8988T (cell line): ENCODE measurements around the gene EFS.
"Not testable (repeated sequence)": the region's sequence is repeated elsewhere in the genome, so short reads cannot be mapped to it uniquely, and the experiment has no call there.

Experiments used
- DNase-seq: peaks from one replicate; pipeline ENCODE4 v3.0.0; 2011

EFS gene

GRCh38 chr14:23365036-23365731 lies at the start of gene EFS:
Gene EFS, minus strand, starts transcription at chr14:23365172. Its CDS starts 147 bp downstream, at chr14:23365025.
- no peak for DNase-seq

DNA sequence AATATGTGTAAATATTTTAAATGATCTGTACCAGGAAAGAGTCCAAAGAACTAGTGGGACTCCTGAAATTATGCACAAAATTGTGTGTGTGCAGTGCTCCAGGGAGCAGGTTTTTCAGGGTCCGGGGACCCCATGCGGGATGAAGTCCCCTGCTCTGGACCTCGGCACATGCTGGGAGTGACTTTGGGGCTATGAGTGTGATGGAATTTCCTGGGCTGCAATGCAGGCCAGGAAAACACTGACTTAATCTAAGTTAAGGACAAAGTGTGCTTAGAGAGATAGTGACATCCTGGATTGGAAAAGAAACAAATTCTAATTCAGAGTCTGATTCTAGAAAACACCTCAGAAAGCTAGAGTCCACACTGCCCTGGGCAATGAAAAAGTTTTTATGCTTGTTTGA lies 49.3 kb upstream of the EFS start:
- no peak for DNase-seq

DNA sequence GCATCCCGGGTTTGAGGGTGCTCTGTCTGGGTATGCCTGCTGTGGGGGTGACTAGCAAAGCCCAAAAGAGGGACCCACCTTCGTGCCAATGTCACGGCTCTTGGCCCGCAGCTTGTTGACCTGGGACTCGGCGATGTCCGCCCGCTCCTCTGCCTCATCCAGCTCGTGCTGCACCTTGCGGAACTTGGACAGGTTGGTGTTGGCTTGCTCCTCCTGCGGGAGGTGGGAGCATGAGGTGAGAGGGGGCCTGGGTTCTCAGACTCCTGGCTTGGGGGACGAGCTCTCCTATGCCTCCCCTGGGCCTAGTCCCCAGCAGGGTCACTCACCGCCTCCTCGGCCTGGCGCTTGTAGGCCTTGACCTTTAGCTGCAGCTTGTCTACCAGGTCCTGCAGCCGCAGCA lies 48.7 kb upstream of the EFS start:
- DNase-seq: no peak

DNA sequence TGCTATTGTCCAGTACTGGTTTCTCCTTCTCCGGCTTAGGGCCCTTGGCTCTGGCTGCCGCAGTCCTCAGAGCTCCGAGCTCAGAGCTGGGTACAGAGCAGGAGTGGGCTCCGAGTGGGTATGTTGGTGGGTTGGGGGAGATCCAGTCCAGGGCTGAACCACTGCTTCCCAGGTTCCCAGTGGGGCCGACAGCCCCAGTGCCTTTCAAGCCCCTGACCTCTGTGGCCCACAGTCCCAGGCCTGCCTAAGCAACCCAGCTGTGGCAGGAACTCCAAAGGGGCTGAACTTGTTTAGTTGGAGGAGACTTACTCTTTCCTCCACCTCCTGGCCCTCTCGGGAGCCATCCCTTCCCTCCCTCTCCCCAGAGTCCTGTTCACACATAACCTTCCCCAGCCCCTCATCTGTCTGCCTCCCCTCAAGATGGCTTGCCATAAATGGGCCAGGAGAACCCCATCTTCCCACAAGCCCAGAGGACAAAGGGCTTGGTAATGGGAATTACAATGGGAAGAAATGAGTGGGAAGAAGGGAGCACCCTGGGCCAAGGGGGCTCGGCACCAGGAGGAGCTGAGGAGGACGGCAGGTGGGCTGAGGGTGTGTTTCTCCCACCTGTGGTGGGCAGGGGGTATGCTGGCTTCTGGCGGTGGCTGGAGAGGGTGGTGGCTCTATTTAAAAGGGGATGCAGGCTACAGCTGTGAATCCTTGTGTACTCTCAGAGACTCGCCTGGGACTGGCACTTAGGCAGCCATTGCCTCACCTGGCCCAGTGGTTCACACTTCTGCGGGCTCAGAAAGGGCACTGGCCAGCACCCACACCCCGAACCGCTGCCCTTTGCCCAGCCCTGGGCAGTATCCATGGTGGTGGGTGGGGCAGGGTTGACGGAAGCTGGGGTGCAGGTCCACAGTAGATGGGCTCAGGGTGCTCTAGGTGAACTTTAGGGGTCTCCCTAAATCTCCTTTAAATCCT lies 46.9 kb upstream of the EFS start:
- DNase-seq: no peak

DNA sequence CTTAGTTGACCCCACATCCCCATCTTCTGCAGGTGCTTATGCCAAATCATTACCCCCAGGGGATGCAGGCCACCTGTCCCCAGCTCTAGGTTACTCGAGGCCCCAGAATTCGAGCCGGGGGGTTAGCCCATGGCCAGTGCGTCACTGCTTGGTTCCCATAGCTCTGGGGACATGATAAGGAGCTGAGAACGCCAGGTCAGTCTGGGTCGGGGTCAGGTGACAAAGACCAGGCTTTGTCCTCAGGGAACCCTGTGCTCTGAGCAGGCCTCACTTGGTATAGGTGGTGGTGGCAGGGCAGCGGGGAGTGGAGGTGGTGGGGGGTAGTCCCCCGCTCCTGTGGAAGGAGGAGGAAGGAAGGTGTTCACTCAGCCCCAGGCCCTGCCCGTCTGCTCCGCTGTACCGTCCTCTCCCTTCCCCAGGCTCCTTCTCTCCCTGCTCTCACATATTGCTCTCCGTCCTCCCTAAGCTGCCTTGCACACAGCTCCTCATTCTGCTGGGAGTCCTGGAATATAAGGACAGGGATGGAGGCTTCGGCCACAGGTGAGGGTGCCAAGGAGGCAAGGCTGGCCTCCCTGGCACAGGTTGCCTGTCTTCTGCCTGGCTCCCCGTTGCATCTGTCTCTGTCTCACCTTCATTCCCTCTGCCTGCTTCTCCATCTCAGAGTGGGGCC lies 45.1 kb upstream of the EFS start:
- no peak for DNase-seq

DNA sequence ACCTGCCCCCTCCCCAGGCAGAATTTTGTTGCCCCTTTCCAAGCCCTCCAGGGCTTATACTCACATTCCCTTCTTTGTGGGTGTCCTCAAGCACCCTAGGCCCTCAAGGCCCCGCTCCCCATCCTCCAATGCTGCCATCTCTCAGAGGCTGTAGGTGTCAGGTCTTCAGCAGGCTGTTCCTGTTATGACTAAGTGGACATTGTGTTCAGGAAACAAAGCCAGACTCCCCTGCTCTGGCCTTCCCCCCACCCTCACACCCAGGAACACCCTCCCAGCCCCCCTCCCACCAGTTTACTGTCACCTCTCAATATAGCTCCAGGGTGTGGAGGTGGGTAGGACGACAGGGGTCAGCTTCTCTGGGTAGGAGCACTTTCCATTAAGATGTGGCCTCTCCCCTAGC lies 44.5 kb upstream of the EFS start:
- DNase-seq: no peak

DNA sequence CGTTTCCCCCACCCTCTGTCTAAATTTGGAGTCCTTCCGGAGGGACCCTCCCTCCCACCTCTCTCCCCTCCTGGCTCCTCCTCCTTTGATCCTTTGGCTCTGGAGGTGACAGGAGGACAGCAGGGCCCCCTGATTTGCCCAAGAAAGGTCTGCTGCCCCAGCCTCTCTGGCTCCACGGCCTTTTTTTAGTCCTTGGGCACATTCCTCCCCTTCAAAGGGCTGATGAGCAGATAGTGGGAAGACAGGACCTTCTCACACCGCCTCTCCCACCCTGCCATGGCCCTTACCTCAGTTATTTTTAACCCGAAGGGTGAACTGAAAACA lies 43.3 kb upstream of the EFS start:
- no peak for DNase-seq

DNA sequence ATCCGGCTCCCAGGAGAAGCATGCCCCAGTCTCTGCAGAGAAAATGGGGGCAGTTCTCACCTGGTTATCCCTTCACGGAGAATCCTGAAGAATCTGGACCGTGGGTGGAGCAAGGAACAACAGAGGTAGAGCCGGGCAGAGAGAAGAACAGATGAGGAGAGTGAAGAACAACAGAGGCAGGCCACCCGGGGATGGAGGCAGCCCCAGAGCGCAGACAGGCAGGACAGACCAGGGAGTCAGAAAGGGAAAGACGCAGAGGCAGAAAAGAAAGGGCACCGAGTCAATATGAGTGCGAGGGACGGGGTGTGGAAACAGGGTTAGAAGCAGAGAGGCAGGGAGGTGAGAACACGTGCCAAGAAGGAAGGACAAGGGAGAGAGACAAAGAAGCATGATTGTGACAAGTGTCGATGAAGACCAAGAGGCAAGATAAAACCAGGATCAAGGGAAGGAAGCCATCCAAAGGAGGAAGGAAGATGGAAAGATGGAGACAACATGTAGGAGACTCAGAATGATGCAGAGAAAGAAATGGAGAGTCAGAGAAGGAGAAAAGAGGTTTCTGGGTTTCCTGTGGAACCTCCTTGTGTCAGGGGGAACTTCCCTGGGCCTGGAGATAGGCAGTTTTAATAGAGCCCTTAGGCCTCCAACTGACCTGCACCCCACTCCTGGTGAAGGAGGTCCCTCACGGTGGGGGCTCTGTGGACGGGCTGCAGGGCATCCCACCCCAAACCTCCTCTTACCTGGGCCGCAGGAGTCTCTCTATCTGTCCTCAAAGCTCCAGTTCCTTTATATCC lies 42.7 kb upstream of the EFS start, which contains the start of gene MYH6:
TSS of gene MYH6 (minus strand) at position 758 of the 791 bp plus-strand sequence. CDS start 1,050 bp downstream, outside the sequence.
- no peak for DNase-seq

DNA sequence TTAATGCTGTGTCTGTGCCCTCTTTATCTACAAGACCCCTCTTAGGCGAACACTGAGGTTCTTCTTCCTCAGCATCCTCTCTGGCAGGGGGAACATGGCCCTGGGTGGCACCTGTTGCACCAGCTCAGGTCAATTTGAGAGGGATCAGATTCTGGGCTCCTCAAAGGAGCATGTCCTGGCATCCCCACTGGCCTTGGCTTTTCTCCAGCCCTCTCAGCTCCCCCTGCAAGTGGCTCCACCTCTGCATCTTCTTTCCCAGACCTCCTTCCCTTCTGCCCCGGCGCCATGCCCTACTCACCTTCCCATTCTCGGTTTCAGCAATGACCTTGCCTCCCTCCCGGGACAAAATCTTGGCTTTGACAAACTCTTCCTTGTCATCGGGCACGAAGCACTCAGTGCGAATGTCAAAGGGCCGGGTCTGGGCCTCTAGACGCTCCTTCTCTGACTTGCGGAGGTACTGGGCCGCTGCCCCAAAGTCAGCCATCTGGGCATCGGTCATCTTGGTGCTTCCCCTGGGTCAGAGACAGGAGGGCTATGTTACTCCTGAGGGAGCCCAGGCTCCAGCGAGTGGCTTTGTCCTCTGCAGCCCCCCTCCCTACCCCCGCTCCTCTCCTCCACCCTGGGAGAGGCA lies 41.9 kb upstream of the EFS start:
- no peak for DNase-seq

GRCh38 chr14:23406244-23406643 lies 41.3 kb upstream of the EFS start:
- no peak for DNase-seq

GRCh38 chr14:23405516-23406025 lies 40.6 kb upstream of the EFS start:
- DNase-seq: no peak

DNA sequence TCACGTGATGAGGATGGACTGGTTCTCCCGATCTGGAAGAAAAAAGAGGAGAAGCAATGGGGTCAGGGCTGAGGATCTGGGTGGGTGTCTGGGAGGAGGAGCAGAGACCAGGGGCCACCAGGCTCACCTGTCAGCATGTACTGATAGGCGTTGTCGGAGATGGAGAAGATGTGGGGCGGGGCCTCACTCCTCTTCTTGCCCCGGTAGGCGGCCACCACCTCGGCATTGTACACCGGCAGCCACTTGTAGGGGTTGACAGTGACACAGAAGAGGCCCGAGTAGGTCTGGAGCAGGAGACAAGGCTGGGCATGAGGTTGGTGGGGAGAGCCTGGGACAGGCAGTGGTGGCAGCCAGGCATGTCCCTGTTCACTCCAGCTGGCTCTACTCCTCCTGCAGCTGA lies 40.1 kb upstream of the EFS start:
- DNase-seq: no peak

- DNase-seq: no peak
Measured at GRCh38 chr14:23404331-23404900, 39.4 kb upstream of the EFS start.

- DNase-seq: no peak
Measured at GRCh38 chr14:23403908-23404307, 38.9 kb upstream of the EFS start.

DNA sequence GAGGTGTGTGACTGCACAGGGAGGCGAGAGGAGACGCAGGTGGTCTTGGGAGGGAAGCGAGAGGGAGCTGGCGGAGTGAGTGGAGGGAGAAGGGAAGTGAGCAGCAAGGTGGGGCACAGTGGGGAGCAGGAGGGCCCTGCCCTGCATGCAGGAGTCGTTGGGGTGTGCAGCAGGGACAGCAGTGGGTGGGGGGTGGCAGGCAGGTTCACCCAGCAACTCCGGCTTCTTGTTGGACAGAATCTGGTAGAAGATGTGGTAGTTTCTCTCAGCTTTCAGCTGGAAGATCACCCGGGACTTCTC lies 38.1 kb upstream of the EFS start:
- no peak for DNase-seq

DNA sequence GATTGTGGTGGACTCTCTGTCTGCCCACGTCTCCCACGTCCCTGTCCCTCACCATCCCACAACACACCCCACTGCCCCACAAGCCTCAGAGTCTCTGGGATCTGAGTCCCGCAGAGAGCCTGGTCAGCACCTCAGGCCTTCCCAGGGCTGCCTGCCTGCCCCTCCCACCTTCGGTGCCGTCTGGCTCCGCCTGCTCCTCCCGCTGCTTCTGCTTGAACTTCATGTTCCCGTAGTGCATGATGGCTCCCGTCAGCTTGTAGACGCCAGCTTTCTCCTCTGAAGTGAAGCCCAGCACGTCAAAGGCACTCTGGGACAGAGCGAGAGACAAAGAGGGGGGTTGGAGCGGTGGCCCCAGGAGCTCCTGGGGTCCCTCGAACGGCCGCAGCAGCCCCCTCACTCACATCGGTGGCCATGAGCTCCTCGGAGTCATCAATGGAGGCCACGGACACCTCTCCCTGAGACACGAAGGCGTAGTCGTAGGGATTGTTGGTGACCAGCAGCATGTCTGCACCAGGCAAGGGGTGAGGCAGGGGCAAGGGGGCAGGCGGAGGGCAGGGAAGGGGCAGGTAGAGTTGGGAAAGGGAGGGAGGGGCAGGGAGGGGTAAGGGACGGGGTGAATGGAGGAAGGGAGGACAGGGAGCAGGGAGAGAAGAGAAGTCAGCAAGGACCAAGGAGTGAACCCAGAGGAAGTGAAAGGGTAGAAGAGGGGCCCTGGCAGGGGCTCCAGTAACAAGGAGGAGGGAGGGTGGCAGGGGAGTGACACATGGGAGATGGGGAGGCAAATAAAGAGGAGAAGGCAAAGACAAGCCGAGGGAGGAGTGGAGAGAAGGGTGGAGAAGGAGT lies 37.5 kb upstream of the EFS start:
- no peak for DNase-seq

DNA sequence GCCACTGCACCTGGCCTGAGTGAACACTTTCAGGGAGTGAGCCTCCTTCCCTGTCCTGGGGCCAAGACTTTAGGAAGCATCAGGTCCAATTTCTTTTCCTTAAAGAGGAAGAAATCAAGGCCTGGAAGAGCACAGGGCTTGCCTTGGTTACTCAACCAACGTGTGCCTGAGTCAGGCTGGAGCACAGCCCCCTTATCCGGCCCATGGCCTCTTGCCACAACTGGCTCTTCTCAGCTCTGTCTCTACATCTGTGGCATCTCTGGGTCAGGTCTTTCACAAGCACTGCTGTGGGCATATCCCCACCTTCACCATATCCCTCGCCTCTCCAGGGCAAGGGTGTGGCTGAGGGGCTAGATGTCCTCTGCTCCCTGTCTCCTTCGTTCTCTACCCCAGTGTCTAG lies 36.3 kb upstream of the EFS start:
- DNase-seq: no peak

DNA sequence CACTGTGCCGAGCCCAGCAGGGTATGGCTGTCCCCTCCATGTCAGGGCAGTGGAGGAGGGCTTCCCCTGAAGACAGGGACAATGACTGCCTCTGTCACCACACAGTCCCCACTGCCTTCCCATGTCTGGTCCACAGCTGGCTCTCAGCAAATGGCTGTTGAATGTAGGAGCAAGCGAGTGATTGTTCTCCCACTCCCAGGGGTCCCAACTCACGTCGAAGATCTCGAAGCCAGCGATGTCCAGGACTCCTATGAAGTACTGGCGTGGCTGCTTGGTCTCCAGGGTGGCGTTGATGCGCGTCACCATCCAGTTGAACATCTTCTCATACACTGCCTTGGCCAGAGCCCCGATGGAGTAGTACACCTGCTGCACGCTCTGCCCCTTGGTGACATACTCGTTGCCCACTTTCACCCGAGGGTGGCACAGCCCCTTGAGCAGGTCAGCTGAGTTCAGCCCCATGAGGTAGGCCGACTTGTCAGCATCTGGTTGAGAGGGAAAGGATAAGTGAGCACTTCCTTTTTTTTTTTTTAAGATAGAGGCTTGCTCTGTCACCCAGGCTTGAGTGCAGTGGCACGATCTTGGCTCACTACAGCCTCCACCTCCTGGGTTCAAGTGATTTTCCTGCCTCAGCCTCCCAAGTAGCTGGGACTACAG lies 35.7 kb upstream of the EFS start:
- not testable (repeated sequence) for DNase-seq

GRCh38 chr14:23399591-23399990 lies 34.6 kb upstream of the EFS start:
- no peak for DNase-seq

- no peak for DNase-seq
Measured at GRCh38 chr14:23399136-23399535, 34.2 kb upstream of the EFS start.
